ENCODE results near the gene DDX31.

DDX31 gene

DNA sequence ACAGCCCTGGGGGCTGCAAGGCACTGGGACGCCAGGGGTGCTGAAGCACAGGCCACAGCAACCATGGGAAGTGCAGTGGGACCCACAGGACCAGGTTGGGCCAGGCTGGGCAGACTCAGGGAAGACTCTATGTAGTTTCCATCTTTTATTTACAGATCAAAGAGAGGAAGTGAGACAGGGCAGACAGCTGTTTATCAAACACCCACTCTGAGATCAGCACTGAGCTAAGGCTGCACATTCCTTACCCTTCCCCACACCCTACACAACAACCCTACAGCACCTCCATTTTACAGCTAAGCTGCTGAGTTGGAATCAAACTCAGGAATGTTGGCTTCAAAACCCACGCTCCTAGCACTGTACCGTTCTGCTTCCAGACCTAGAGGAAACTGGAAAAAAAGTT lies 67.6 kb downstream of the DDX31 start:
- TF ChIP-seq POLR2AphosphoS5 (IDR thresholded peaks at IDR 0.05; ENCODE audit: low read depth, low read length) = no peak
- no peak for TF ChIP-seq TAF1 (IDR thresholded peaks at IDR 0.05; ENCODE audit: borderline replicate concordance, insufficient read depth, low read length)
- TF ChIP-seq SIN3A (IDR thresholded peaks at IDR 0.05; ENCODE audit: borderline replicate concordance, insufficient read depth, low read length) = no peak
- no peak for TF ChIP-seq REST (IDR thresholded peaks at IDR 0.05; ENCODE audit: insufficient read depth in 1 of 2, low read depth in 2 of 2, low read length in 2 of 2)
- no peak for TF ChIP-seq FOXP2 (optimal IDR thresholded peaks at IDR 0.05; ENCODE audit: borderline replicate concordance, extremely low read depth, extremely low read length, insufficient read depth)

DNA sequence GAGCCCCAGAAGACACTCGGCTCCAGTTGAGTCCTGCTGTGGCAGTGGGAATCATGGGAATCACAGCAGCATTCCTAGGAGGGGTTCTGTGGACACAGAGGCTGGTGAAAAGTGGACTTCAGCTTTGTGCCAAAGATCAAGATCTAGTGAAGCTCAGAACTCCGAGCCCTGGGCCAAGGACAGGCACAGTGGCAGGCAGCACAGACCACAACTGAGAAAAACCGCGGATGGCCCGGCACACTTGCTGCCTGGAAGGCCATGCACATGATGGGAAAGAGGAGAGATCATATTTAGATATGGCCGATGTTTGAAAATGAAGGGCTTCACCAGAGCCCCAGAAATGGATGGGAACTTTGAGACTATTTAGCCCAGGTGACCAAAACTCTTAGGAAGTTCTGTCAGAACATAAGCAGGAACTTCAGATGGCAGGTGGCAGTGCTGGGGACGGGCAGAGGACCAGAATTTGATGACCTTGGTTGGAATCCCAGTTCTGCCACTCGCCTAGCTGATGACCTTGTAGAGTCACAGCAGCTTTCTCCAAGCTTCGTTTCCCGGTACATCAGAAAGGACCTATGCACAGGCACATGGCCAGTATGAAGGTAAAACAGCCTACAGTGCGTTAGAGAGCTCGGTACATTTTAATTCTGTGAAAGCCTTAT lies 69.3 kb downstream of the DDX31 start:
- TF ChIP-seq FOXP2 (optimal IDR thresholded peaks at IDR 0.05; ENCODE audit: borderline replicate concordance, extremely low read depth, extremely low read length, insufficient read depth) = no peak
- TF ChIP-seq REST (IDR thresholded peaks at IDR 0.05; ENCODE audit: insufficient read depth in 1 of 2, low read depth in 2 of 2, low read length in 2 of 2) = no peak
- TF ChIP-seq SIN3A (IDR thresholded peaks at IDR 0.05; ENCODE audit: borderline replicate concordance, insufficient read depth, low read length) = no peak
- no peak for TF ChIP-seq POLR2AphosphoS5 (IDR thresholded peaks at IDR 0.05; ENCODE audit: low read depth, low read length)
- TF ChIP-seq TAF1 (IDR thresholded peaks at IDR 0.05; ENCODE audit: borderline replicate concordance, insufficient read depth, low read length) = no peak

DNA sequence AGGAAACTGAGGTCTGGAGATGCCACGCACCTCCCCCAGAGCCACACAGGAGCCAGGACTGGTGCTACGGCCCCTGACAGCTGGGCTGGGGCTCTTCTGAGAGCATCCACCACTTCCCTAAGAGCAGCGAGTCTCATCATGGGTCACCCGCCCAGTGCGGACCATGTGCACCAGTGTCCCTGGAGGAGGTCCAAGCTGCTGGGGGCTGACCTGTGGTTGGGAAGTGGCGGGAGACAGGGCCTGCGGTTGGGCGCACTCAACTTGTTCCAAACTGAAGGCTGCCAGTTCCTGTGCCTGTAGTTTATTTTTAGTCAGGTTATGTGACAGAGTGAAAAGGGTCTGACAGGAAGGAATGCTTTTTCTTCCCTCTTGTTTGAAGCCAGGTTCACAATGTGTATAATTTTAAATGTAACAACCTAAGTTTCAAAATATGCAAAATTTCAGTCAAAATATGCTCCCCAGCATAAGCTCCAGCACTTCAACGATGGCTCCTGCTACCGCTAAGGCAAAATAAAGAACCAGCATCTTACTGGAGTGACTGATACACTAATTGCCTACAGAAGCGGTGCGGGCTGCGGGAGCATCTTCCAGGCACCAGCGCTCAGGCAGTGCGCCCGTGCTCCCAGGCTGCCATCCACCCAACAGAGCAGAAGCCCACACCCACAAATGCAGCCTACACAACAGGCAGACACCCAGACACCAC lies 72.6 kb downstream of the DDX31 start:
- TF ChIP-seq TAF1 (IDR thresholded peaks at IDR 0.05; ENCODE audit: borderline replicate concordance, insufficient read depth, low read length) = no peak
- TF ChIP-seq POLR2AphosphoS5 (IDR thresholded peaks at IDR 0.05; ENCODE audit: low read depth, low read length) = no peak
- no peak for TF ChIP-seq FOXP2 (optimal IDR thresholded peaks at IDR 0.05; ENCODE audit: borderline replicate concordance, extremely low read depth, extremely low read length, insufficient read depth)
- no peak for TF ChIP-seq SIN3A (IDR thresholded peaks at IDR 0.05; ENCODE audit: borderline replicate concordance, insufficient read depth, low read length)
- no peak for TF ChIP-seq REST (IDR thresholded peaks at IDR 0.05; ENCODE audit: insufficient read depth in 1 of 2, low read depth in 2 of 2, low read length in 2 of 2)

GRCh38 chr9:132596200-132596599 lies 73.6 kb downstream of the DDX31 start:
- TF ChIP-seq POLR2AphosphoS5 (IDR thresholded peaks at IDR 0.05; ENCODE audit: low read depth, low read length) (no peak), FOXP2 (optimal IDR thresholded peaks at IDR 0.05; ENCODE audit: borderline replicate concordance, extremely low read depth, extremely low read length, insufficient read depth) (no peak), SIN3A (IDR thresholded peaks at IDR 0.05; ENCODE audit: borderline replicate concordance, insufficient read depth, low read length) (no peak), TAF1 (IDR thresholded peaks at IDR 0.05; ENCODE audit: borderline replicate concordance, insufficient read depth, low read length) (no peak), REST (IDR thresholded peaks at IDR 0.05; ENCODE audit: insufficient read depth in 1 of 2, low read depth in 2 of 2, low read length in 2 of 2) (no peak)
